Colonic mucosa (tissue), 4 donors: ENCODE data around the gene DLAT. TPM values are rescaled to one million over a fixed set of nuclear protein-coding genes. Genes with fewer than 3 reads are reported as not detected.
"Not testable (repeated sequence)": the region's sequence is repeated elsewhere in the genome, so short reads cannot be mapped to it uniquely, and the experiment has no call there.

Source experiments
- DNase-seq: peaks from one replicate; pipeline ENCODE4 v3.0.0-alpha.2; 2020
- H3K27ac ChIP-seq: fragments of 200-600 bp; one replicate; pipeline ENCODE4 v1.8.0; 2021
- H3K27me3 ChIP-seq: fragments of 200-600 bp; one replicate; pipeline ENCODE4 v1.8.0; 2021
- H3K36me3 ChIP-seq: fragments of 200-600 bp; one replicate; pipeline ENCODE4 v1.8.0; 2021
- H3K4me1 ChIP-seq: fragments of 200-600 bp; one replicate; pipeline ENCODE4 v1.8.0; 2021; ENCODE audit warnings: mild to moderate bottlenecking
- H3K4me3 ChIP-seq: fragments of 200-600 bp; one replicate; pipeline ENCODE4 v1.8.0; 2021
- H3K9ac ChIP-seq, 2 donors: one replicate each; pipeline ENCODE4 v1.7.0; 2013; ENCODE audit warnings: control low read depth in 2 of 2, low read depth in 2 of 2, low read length in 2 of 2
- H3K9me3 ChIP-seq: fragments of 200-600 bp; one replicate; pipeline ENCODE4 v1.8.0; 2021
- intact Hi-C: fragments of 100-400 bp; cut with DNase I; formaldehyde crosslinking; loops from one replicate; pipeline ENCODE4 v1.14.1; 2022
- total RNA-seq, 2 donors: library from RNA; stranded (reverse); fragmentation: NEBNext Ultra II Directional in 1 of 2; extraction: Animal tissue kit (Norgen Biotek cat#: 25700) in 1 of 2; gene quantifications; one replicate each; pipeline ENCODE4 v1.2.1, GENCODE V29; 2021
- TF ChIP-seq, protein P1 (sequence below): fragments of 200-600 bp; IDR thresholded peaks from one replicate; pipeline ENCODE4 v1.8.0; 2022; ENCODE audit warnings: antibody characterized with exemption, mild to moderate bottlenecking
- donor health status: healthy.
- donor health status: DM: no; HTN: no; CAD: no.
- donor health status: DM: no; HTN: no; CAD: no.

The DLAT gene
- total RNA-seq, 2 donors from 2014 or later = 67.3 to 73.4 TPM

DNA sequence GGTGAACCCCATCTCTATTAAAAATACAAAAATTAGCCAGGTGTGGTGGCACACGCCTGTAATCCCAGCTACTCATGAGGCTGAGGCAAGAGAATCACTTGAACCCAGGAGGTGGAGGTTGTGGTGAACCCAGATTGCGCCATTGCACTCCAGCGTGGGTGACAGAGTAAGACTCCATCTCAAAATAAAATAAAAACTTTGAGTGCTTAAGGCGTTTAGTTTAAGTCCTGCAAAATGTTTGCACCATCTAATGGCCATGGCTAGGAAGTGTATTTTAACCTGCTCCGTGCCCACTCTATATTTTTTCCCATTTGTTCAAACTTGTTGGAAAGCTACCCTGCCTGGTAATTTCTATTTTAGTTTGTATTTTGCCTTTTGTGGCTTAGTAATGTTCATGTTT lies 28.5 kb upstream of the DLAT start:
- H3K36me3 ChIP-seq, H3K27me3 ChIP-seq, H3K27ac ChIP-seq, H3K4me3 ChIP-seq, H3K9ac ChIP-seq, DNase-seq, H3K9me3 ChIP-seq, H3K4me1 ChIP-seq, intact Hi-C loops: not testable (repeated sequence)
- TF ChIP-seq, protein P1, sequence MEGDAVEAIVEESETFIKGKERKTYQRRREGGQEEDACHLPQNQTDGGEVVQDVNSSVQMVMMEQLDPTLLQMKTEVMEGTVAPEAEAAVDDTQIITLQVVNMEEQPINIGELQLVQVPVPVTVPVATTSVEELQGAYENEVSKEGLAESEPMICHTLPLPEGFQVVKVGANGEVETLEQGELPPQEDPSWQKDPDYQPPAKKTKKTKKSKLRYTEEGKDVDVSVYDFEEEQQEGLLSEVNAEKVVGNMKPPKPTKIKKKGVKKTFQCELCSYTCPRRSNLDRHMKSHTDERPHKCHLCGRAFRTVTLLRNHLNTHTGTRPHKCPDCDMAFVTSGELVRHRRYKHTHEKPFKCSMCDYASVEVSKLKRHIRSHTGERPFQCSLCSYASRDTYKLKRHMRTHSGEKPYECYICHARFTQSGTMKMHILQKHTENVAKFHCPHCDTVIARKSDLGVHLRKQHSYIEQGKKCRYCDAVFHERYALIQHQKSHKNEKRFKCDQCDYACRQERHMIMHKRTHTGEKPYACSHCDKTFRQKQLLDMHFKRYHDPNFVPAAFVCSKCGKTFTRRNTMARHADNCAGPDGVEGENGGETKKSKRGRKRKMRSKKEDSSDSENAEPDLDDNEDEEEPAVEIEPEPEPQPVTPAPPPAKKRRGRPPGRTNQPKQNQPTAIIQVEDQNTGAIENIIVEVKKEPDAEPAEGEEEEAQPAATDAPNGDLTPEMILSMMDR = peak; percentile 15

GRCh38 chr11:111999111-111999510 lies 26.1 kb upstream of the DLAT start:
- H3K4me3 ChIP-seq = no peak overlapping the region
- TF ChIP-seq, protein P1 = no peak
- no peak overlapping the region for H3K27ac ChIP-seq
- H3K9ac ChIP-seq = no peak overlapping the region
- no peaks in the 10 kb centered on the region for H3K27me3 ChIP-seq
- H3K4me1 ChIP-seq = no peaks in the 10 kb centered on the region
- H3K36me3 ChIP-seq = no peaks in the 10 kb centered on the region
- DNase-seq = no peak
- intact Hi-C loops = no loop called here
- no peaks in the 10 kb centered on the region for H3K9me3 ChIP-seq

GRCh38 chr11:112000703-112001102 lies 24.5 kb upstream of the DLAT start:
- Histone ChIP-seq H3K9me3 (no peaks in the 10 kb centered on the region), H3K4me1 (no peaks in the 10 kb centered on the region), H3K27ac (no peak overlapping the region), H3K9ac (no peak overlapping the region), H3K36me3 (no peaks in the 10 kb centered on the region), H3K4me3 (no peak overlapping the region), H3K27me3 (no peaks in the 10 kb centered on the region)
- intact Hi-C loops = no loop called here
- DNase-seq = no peak
- TF ChIP-seq, protein P1 = no peak

GRCh38 chr11:112002491-112003216 lies 22.6 kb upstream of the DLAT start:
- Histone ChIP-seq H3K9me3 (no peaks in the 10 kb centered on the region), H3K27me3 (no peaks in the 10 kb centered on the region), H3K4me3 (no peak overlapping the region), H3K4me1 (no peaks in the 10 kb centered on the region), H3K9ac (no peak overlapping the region), H3K36me3 (no peaks in the 10 kb centered on the region), H3K27ac (no peak overlapping the region)
- intact Hi-C loops = no loop called here
- no peak for DNase-seq
- TF ChIP-seq, protein P1 = no peak

DNA sequence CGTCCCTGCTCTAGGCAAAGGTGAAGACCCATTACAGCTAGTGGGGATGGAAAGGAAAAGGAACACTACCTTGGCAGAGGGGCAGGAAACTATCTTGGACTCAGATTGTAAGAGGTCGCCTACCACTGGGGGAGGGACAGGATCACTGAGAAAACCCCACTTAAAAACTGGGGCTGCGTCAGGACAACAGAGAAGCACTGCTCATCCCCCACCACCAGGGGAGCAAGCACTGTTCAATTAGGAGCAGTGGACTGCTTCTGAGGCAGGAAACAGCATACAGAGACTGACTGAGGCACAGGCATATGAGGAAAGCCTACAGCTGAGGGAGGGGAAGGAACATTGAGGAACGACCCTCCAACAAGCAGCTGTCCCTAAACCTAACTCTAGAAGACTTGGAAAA lies 20.8 kb upstream of the DLAT start:
- Histone ChIP-seq H3K27me3 (no peaks in the 10 kb centered on the region), H3K36me3 (no peaks in the 10 kb centered on the region), H3K9me3 (no peaks in the 10 kb centered on the region), H3K27ac (no peak overlapping the region), H3K9ac (no peak overlapping the region), H3K4me3 (no peak overlapping the region), H3K4me1 (no peaks in the 10 kb centered on the region)
- no peak for DNase-seq
- intact Hi-C loops = no loop called here
- TF ChIP-seq, protein P1 = no peak
